HG02610 (cell line): ENCODE results near the gene MYRFL.

ENCODE experiments used
- ATAC-seq: cut with Tn5 transposase; IDR thresholded peaks from one replicate; pipeline ENCODE4 v1.9.1; 2021; ENCODE audit warnings: mild to moderate bottlenecking, moderate library complexity; ENCODE audit not compliant: unreplicated experiment

Gene MYRFL

GRCh38 chr12:69894800-69895383 is 69.9 kb downstream of the MYRFL start:
- ATAC-seq: no peak

GRCh38 chr12:69896653-69897381 is 71.8 kb downstream of the MYRFL start:
- ATAC-seq: no peak

GRCh38 chr12:69897744-69898143 is 72.7 kb downstream of the MYRFL start:
- no peak for ATAC-seq

- no peak for ATAC-seq
These were observed 73.2 kb downstream of the MYRFL start for GRCh38 chr12:69898236-69898635.

GRCh38 chr12:69900720-69901131 is 75.7 kb downstream of the MYRFL start:
- peak; percentile 68 for ATAC-seq

GRCh38 chr12:69901221-69901905 is 76.3 kb downstream of the MYRFL start:
- ATAC-seq: no peak

- no peak for ATAC-seq
These were observed 78.5 kb downstream of the MYRFL start for GRCh38 chr12:69903548-69903947.

- no peak for ATAC-seq
These were observed 79.8 kb downstream of the MYRFL start for GRCh38 chr12:69904777-69905176.

- no peak for ATAC-seq
These were observed 80.8 kb downstream of the MYRFL start for GRCh38 chr12:69905801-69906200.

GRCh38 chr12:69906411-69907216 is 81.6 kb downstream of the MYRFL start:
- ATAC-seq: peak; percentile 92

GRCh38 chr12:69908203-69908602 is 83.2 kb downstream of the MYRFL start:
- no peak for ATAC-seq

GRCh38 chr12:69910694-69911093 is 85.7 kb downstream of the MYRFL start:
- ATAC-seq: no peak

- peak; percentile 45 for ATAC-seq
These were observed 88.5 kb downstream of the MYRFL start for GRCh38 chr12:69913526-69913925.

- no peak for ATAC-seq
These were observed 90.9 kb downstream of the MYRFL start for GRCh38 chr12:69915964-69916363.

- peak; percentile 50 for ATAC-seq
These were observed 91.7 kb downstream of the MYRFL start for GRCh38 chr12:69916544-69917235.

GRCh38 chr12:69918287-69918686 is 93.3 kb downstream of the MYRFL start:
- no peak for ATAC-seq

- no peak for ATAC-seq
These were observed 94.5 kb downstream of the MYRFL start for GRCh38 chr12:69919495-69919894.

GRCh38 chr12:69921831-69922230 is 96.8 kb downstream of the MYRFL start:
- no peak for ATAC-seq

GRCh38 chr12:69922999-69923398 is 98.0 kb downstream of the MYRFL start:
- peak; percentile 64 for ATAC-seq

GRCh38 chr12:69925291-69925690 is 100.3 kb downstream of the MYRFL start:
- ATAC-seq: no peak

GRCh38 chr12:69927164-69927563 is 102.1 kb downstream of the MYRFL start:
- no peak for ATAC-seq
